HG03139 (cell line): ENCODE results near the gene HSPA12A.

Source experiments
- ATAC-seq: cut with Tn5 transposase; IDR thresholded peaks from one replicate; pipeline ENCODE4 v1.9.1; 2021; ENCODE audit not compliant: unreplicated experiment

HSPA12A gene

DNA sequence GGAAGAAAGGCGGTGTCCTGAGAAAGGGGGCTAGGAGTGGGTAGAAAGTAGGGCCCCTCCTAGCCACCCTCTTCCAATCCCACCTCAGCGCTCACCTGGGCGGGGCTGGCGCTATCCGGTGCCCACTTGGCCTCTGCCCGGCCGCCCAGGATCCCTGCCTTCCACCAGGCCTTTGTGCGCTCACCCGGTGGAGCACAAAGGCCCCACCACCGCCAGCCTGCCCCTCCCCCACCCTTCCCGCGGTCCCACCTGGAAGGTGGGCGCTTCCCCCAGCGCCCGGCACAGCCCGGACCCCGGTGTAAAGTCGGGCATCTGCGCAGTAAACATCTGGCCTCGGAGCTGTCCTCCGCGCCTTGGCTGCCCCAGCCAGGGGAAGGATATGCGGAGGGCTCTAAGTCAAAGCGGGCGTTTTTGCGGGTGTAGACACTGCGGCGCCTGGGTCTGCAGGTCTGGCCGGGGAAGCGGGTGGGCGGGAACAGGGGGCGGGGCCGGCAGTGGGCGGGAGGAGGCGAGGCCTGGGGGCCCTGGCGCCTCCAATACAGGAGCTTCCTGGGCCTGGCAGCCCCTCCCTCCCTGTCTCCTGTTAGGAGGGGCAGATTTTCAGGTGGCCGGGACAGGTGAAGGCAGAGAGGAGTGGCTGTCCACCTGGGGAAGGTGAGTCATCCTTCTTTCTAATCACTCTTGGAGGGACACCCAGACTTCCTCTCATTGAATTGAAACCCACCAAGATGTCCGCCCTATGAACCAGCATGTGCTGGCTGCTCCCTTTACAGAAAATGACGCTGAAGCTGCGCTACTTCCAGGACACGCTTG lies 72.3 kb downstream of the HSPA12A start:
- no peak for ATAC-seq

DNA sequence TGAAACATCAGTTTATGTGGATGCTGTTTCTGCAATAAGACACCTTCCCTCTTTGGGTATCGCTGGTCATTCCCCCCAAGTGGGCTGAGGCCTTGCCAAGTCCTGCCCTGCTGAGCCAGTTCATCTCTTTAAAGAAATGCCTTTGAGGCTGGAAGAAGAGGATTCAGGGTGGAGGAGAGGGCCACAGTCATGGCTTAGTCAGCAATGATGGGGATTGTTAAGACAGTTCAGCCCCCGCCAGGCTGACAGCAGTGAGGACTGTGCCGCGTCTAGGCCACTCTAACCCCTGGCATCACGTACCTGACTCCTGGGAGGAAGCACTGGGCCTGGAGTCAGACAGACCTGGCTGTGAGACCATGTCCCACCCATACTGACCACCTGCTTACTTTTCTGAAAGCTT lies 73.3 kb downstream of the HSPA12A start:
- no peak for ATAC-seq

DNA sequence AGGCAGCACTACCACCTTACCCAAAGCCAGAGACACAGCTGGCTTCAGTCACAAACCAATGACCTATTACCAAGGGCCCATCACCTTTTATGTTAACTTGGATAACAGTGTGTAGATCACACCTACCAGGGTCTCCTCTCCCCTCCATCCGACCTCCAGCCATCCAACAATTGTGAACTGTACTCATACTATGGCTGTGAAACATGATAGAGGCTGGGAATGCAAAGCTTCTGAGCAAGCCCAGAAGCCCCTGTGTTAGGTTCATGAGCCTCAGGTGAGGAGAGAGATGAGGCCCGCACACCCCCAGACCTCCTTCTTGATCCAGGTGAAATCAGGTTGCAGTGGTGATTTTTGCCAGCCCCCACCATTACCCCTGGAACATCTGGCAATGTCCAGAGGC lies 73.9 kb downstream of the HSPA12A start:
- ATAC-seq: no peak

DNA sequence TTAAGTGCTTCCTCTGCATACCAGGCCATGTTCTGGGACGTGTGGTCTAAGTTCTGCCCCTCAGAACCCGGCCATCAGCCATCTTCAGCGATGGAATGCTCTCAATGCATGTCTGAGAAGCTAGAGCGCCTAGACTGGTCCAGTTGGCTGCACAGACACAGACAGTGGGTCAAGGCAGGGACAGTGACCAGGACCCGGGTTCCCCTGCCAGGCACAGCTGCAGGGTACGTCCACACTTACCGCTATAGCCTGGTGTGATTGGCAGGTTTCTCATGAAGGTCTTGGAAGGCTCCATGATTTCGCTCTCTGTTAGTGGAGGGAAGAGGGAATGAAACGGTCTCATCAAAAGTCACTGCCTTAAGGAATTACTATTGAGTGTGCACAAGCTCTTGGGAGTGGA lies 74.3 kb downstream of the HSPA12A start:
- ATAC-seq: no peak

DNA sequence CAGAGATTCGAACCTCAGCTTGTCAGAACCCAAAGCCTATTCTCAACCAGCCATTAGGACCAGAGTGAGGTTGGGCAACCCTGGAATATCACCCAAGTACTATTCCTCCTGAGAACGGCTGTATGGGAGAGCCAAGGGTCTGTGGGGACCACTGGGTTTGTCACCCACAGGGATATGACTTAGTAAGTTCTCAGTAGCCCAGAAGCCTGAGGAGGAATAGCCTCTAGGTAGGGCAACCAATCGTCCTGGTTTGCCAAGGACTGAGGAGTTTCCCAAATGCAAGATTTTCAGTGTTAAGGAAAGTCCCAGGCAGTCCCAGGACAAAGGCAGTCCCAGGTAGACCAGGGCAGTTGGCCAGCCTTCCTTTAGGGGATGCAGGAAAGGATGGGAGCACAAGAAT lies 74.9 kb downstream of the HSPA12A start:
- no peak for ATAC-seq

DNA sequence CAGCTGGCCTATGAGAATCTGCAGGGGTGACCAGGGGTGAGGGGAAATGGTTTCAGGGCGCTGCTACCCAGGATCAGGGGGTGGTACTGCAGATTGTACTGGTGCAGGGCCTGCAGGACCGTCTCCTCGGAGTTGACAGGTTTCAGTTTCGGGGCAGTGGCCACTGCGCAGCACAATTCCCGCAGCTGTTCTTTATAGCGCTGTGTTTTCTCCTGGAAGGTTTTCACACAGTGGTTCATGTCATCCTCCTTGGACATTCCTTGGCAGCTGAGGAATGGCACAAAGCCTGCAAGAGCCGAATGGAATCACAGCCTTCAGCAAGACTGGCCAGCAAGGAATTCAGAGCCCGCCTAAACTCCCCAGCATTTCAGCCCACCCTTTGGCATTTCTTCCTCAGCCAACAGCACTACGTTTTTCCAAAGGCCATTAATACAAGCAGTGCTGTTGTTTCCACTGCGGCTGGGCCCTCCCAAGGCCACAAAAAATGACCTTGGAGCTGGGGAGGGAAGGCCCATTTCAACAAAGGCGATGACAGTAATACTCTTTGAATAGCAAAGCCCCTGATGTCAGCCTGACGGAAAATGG lies 76.7 kb downstream of the HSPA12A start:
- no peak for ATAC-seq

DNA sequence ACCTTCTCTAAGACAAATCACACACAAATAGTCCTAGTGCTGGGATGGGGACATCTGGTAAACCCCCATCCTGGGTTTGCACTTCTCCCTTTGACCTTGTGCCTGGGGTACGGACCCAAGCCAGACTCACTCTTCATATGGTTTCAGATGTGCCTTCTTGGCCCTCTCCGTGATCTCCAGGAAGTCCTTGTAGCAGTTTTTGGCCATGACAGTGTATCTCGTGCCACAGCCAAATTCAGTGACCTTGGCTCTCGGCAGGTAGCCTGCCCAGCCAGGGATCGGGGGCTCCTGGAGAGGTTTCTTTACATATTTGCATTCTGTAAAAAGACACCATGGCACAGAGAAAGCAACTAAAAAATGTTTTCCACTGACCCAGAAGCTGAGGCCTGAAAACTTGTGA lies 77.7 kb downstream of the HSPA12A start:
- ATAC-seq: no peak

DNA sequence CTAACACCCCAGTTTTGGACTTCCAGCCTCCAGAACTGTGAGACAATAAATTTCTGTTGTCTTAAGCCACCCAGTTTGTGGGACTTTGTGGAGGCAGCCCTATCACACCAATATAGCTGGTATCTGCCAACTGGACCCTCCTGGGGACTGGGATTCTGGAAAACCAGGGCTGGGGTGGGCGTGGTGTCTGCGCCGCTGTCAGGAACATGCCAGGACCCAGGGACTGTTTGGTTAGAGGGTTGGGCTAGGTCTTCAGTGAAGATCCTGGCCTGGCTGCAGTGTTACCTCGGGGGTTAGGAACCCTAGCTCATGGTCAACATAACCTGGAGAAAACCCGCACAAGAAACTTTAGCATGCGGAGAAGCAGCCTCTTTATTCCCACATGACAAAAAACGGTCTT lies 79.0 kb downstream of the HSPA12A start:
- no peak for ATAC-seq

DNA sequence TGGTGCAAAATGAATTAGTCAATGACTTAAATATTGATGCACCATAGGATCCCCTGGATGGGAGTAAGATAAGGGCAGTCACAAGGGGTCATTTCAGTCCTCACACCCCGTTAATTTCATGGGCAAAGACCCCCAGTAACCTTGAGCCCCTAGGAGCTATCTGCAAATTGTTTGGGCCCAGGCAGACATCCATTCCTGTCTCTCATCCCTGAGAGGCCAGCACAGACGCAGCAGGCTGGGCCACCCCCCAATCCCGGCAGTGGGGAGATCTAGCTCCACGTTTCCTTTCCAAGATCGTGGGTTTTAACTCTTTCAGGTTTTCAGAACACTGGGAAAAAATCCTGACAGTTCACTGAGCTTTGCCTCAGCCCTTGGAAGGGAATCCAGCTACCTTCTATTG lies 81.5 kb downstream of the HSPA12A start:
- ATAC-seq: no peak

DNA sequence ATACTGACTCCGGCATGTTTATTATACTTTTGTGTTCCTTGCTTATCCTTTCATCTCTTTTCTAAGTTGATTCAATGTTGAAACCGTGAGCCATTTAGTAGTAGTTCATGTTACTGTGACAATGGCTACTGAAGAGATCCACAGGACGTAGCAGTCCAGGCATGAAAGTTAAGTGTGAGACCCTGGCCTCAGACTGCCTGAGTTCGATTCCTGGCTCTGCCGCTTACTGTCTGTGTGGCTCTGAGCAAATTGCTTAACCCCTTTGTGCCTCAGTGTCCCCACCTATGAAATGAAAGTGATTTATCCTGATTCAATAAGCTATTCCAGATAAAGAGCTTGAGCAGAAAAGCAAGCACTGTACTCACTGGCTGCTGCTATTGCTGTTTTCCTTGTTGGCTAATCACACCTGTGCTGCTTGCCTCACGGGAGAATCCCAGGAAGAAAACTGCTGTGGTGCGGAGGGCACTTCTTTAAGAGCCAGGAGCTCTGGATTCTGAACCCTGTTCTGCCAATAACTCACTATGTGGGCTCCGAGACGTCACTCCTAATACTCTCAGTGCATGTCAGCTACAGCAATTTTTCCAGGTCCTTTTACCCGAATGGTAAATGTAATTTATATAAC lies 83.2 kb downstream of the HSPA12A start:
- no peak for ATAC-seq

DNA sequence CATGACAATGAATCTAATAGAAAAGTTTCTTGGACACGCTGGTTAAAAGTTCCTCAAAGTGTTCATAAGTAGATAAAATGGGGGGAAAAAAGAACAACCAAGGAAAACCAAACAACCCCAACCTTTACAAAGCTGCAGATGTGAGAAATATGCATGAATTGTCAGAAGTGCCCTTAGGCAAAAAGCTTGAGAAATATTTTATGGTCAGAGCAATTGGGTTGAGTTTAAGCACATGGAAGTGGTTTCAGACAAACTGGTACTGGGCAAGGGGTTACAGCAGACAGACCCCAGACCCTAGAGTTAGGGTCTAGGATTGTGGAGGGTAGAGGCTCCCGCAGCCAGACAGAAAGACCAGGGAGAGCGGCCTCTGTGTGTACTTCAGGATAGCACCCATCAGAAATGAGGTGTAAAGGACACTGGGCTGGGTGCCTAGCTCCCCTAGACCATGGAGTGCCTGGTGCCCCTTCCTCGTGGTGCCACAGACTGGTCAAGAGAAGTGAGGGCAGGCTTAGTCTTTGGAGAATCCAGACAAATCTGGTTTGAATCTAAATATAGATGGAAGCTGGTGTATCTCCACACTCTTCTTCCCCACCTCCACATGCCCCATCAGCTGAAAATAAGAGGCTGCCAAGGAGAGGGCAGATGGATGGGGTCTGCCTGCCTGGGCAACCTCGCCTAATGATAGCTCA lies 84.4 kb downstream of the HSPA12A start:
- no peak for ATAC-seq

DNA sequence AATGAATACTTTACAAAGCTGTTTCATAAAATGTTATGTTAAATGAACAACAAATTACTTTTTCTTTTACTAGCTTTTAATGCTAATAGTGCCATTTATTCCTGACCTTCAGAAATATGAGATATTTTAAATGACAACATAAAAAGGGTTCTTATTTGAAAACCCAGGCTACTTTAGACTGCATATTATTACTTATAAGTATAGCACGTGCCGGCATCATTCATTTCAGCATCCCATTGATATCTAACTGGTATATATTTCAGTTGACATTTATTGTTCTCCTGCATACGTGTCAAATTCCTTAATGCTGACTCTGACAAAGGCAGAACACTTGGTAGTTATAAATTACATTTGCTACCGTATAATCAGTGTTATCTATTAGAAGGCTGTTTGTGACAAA lies 86.3 kb downstream of the HSPA12A start:
- ATAC-seq: no peak

DNA sequence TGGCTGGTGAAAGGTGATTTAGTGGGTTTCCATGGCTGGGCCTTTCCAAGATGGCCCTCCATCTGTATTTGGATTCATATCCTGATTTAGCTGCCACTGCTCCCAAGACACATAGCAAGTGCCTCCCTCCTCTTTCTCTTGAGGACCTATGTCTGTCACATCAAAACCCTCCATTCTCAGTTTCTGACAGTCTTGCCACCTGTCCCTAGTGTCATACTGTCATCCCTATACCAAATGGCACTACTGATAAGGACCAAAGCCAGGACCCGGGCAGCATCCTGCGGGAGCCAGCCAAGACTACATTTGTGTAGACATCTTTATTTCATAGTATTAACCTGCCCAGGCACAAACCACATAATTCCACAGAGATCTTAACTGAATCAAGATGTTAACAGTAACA lies 86.8 kb downstream of the HSPA12A start:
- no peak for ATAC-seq

DNA sequence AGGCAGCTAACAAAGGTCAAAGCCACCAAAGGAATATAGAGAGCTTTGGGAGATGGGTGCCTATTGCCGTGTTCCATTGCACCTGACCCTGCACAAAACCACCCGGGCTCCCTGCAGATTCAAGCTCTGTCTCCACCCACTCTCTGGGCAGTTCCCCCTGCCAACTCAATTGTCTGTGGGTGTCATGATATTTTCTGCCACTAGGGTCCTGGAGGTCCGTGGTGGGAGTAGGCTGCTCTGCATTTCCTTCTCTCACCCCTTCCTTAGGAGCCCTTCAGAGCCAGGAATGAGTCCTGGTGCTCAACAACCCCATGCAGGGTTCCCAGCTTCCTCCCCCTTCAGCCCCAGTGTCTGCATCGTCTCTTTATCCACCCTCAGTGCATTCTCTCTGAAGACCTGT lies 87.5 kb downstream of the HSPA12A start:
- no peak for ATAC-seq

DNA sequence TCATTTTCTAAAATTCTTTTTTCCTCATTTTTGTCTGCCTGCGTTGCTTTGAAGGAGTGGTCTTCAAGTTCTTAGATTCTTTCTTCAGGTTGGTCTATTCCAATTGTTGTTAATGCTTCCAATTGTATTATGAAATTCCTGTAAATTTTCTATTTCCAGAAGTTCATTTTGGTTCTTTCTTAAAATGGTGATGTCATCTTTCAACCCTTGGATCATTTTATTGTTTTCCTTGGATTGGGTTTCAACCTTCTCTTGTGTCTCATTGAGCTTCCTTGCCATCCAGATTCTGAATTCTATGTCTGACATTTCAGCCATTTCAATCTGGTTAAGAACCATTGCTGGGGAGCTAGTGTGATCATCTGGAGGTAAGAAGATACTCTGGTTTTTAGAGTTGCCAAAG lies 88.5 kb downstream of the HSPA12A start:
- no peak for ATAC-seq

DNA sequence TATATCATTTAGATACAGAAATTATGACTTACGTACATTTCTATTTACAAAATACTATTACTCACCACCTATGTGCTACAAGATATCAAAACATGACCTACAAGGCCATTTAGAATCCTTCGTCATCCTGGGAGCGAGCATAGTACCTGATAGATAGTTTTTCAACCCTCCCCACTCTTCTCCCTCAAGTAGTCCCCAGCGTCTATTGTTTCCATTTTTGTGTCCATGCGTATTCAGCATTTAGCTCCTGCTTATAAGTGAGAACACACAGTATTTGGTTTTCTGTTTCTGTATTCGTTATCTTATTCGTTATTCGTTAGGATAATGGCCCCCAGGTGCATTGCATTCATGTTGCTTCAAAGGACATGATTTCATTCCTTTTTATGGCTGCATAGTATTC lies 93.5 kb downstream of the HSPA12A start:
- ATAC-seq: no peak

DNA sequence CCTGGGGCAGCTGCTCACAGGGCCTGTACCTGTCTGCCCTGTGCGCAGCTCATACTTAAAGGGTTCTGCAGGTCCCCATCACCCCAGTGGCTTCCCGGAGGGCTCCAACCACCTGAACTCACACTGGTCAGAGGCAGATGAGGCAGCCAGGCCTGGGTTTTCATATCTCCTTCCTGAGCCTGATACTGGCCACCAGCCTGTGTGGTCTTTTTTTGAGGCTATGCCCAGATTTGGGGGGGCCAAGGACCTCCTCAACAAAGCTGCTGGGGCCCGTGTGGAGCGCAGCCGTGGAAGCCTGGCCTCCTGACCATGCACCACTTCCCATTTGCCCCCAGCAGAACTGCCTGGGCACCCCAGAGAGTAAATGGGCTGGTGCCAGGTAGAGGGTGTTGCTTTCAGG lies 95.9 kb downstream of the HSPA12A start:
- no peak for ATAC-seq

DNA sequence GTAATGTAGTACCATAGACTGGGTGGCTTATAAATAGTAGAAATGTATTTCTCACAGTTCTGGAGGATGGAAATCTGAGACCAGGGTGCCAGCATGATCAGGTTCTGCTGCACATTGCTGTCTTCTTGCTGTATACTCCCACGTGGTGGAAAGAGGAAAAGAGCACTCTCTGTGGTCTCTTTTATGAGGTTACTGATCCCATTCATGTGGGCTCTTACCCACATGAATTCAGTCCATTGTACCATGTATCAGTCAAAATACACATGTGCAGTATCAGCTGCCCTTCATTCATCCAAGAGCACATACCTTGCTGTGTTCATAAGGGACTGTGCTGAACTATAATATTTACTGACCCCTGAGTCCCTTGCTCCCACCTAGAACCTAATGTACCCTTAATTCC lies 104.5 kb downstream of the HSPA12A start:
- ATAC-seq: no peak

DNA sequence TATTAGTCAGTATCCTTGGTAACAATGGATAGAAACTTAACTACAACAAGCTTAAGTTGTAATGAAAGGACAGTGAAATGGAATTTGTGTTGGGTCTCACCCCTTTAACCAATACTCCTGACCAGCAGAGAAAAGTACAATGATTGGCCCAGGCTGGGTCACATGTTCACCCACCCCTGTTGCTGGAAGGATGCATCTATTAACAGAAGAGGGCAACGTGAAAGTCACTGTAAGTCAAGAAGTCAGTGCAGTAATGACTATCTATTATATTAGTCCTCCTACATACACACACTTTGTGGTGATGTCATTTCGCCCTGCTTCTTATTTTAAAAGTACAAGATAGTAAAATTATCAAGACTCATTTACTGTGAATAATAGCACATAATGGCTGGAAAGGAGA lies 105.4 kb downstream of the HSPA12A start:
- no peak for ATAC-seq

DNA sequence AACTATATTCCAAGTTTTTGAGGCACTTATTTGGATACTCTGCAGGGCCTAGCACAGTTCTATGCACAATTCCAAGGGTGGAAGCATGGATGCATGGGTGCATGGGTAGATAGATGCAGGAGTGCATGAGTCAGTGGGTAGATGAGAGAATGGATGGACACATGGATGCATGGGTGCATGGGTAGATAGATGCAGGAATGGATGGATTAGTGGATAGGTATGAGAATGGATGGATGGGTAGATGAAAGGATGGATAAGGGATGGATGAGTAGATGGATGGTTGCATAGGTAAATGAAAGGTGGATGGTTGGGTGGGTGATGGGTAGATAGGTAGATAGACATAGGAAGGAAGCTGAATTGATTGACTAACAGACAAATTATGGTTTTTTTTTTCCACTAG lies 106.0 kb downstream of the HSPA12A start:
- ATAC-seq: no peak

DNA sequence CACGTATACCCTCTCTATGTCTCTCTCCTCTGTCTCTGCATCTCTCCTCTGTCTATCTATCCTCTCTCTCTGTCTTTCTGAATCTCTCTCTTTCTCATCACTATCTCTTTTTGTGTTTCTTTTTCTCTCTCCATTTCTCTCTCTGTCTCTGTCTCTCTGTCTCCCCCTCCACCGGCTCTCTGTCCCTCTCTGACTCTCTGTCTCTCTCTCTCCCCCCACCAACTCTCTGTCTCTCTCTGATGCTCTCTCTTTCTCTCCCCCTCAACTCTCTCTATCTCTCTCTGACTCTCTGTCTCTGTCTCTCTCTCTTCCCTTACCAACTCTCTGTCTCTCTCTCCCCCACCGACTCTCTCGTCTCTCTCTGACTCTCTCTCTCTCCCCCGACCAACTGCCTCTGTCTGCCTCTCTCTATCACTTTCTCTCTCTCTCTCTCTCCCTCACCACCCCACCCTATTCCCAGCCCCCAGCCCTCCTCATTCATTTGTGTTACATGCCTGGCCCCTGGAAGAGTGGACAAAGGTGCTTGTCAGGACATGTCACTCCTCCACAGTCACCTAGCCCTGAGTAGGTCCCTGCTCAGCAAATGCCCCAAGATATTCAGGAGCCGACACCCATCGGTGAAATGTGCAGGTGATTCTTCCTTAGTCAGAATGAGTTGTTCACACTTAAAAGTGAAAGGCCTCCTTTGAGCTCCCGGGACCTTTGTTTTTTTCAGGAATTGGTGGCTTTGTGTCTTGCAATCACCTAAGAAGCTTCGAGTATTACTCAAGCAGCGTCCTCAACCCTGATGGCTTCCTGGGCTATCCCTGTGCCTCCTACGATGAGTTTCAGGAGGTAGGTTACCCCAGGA lies 108.0 kb downstream of the HSPA12A start:
- ATAC-seq: no peak
